Activated naive CD8-positive, alpha-beta T cell (primary cell): ENCODE measurements around the gene NT5DC4.

Source experiments
- H3K27ac Mint-ChIP-seq: one replicate; pipeline ENCODE4 v1.8.0; 2021; ENCODE audit warnings: mixed read lengths
- H3K27me3 Mint-ChIP-seq: one replicate; pipeline ENCODE4 v1.8.0; 2021; ENCODE audit warnings: mixed read lengths
- H3K36me3 Mint-ChIP-seq: one replicate; pipeline ENCODE4 v1.8.0; 2021; ENCODE audit warnings: mixed read lengths
- H3K4me1 Mint-ChIP-seq: one replicate; pipeline ENCODE4 v1.8.0; 2021; ENCODE audit warnings: low read depth, mixed read lengths
- H3K4me3 Mint-ChIP-seq: one replicate; pipeline ENCODE4 v1.8.0; 2021; ENCODE audit warnings: mild to moderate bottlenecking, mixed read lengths
- H3K9me3 Mint-ChIP-seq: one replicate; pipeline ENCODE4 v1.8.0; 2021; ENCODE audit warnings: low read depth, mixed read lengths

The NT5DC4 gene

DNA sequence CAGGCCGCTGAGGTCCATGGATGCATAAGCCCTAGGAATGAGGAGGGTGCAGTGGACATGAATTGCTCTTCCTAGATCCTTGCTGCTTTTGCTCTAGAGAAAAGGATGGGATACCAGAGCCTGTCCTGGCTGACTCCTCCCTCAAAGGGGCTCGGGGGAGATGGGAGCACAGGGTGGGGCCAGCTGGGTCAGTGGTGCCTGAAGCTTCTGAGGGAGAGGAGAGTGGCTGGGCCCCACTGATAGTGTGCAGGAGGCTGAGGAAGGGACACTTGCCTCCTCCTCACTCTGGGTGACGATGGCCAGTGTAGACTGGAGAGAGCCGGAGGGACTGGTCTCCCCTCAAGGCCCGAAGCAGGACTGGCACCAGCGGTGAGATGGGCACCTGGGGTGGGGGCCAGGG, at the start of gene NT5DC4:
TSS of gene NT5DC4 (plus strand) at position 236 of the 400 bp plus-strand sequence. CDS start at position 296, 60 bp downstream.
- no peaks in the 10 kb centered on the region for H3K9me3 Mint-ChIP-seq
- no peak within 1 kb of the TSS for H3K4me3 Mint-ChIP-seq
- H3K4me1 Mint-ChIP-seq: no peaks in the 10 kb centered on the region
- H3K36me3 Mint-ChIP-seq: peaks cover 2% of the 10 kb centered on the region
- H3K27ac Mint-ChIP-seq: no peak within 1 kb of the TSS
- peaks cover 2% of the 10 kb centered on the region for H3K27me3 Mint-ChIP-seq

DNA sequence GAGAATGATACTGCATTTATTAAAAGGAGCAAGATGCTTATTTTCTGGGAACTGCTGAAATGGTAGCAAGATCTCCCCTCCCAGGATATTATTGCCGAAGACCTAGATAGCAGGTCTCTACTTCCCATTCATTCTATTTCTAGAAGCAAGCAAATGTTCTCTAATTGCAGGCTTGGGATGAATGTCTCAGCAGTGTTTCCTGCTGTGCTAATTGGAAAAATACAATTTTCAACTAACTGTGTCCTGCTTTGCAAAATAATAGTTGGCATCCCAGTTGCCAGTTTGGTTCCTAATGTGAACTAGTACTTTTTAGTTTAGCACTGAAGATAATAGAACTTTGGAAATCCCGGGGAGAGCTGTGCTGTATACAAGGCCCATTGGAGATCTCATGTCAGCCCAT, 49.0 kb upstream of the NT5DC4 start:
- H3K27me3 Mint-ChIP-seq: peaks cover 4% of the 10 kb centered on the region

DNA sequence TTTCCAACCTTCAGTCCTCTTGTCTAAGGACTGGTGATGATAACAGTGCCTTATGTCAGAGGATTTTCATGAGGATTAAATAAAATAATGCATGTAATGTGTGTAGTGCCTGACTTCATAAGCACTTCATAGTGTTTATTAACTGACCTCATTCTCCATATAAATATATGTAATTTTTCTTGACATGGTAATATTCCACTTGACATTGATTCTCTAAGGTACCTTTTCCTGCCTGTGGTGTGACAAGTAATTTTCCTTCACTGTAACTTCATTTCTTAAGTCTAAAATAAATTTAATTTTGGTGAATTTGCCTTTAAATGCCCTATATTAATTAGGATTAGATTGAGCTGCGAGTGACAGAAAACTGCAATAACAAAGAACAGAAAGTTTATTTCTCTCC, 47.8 kb upstream of the NT5DC4 start:
- Mint-ChIP-seq H3K4me3 (no peak overlapping the region), H3K27ac (no peak overlapping the region), H3K9me3 (no peaks in the 10 kb centered on the region), H3K4me1 (no peaks in the 10 kb centered on the region), H3K27me3 (peaks cover 4% of the 10 kb centered on the region), H3K36me3 (no peaks in the 10 kb centered on the region)

More for the DNA sequence above, 49.0 kb upstream of the NT5DC4 start:
- Mint-ChIP-seq H3K4me1 (no peaks in the 10 kb centered on the region), H3K4me3 (no peak overlapping the region), H3K9me3 (no peaks in the 10 kb centered on the region), H3K27ac (no peak overlapping the region), H3K36me3 (peaks cover 2% of the 10 kb centered on the region)

DNA sequence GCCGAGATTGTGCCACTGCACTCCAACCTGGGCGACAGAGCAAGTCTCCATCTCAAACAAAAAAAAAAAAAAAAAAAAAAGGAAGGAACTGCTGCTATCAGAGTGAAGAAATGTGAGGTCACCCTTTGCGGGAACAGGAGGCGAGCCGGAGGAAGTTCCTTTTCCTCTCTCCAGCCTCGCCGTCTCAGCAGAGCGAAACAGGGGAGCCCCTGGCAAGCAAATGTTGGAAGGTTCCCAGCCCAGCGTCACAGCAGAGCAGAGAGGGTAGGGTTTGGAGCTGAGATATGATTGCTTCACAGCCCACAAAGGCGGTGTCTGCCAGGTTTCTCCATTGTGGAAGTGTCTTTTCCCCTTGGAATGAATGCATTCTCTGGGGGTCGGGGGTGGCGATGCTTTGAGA, 46.6 kb upstream of the NT5DC4 start:
- Mint-ChIP-seq H3K9me3 (no peaks in the 10 kb centered on the region), H3K4me1 (no peaks in the 10 kb centered on the region), H3K36me3 (no peaks in the 10 kb centered on the region), H3K27ac (no peak overlapping the region), H3K27me3 (peaks cover 4% of the 10 kb centered on the region), H3K4me3 (no peak overlapping the region)

DNA sequence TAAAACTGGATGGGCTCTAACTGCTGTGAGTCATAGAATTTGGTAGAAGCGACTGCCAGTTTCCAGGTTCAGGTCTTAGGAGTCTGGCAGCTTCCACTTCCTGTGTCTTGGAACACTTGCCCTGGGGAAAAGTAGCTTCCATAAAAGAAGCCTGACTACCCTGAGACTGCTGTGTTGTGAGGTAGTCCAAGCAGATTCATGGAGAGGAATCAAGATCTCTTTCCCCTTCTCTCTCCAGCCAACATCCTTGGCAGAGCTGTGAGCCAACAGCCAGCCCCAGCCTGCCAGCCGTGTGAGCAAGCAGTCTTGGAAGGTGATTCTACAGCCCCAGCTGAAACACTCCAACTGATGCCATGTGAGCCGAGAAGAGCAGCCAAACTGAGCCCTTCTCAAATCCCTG, 41.3 kb upstream of the NT5DC4 start:
- Mint-ChIP-seq H3K27me3 (peaks cover 3% of the 10 kb centered on the region), H3K36me3 (no peaks in the 10 kb centered on the region), H3K4me3 (no peak overlapping the region), H3K4me1 (no peaks in the 10 kb centered on the region), H3K9me3 (no peaks in the 10 kb centered on the region), H3K27ac (no peak overlapping the region)

DNA sequence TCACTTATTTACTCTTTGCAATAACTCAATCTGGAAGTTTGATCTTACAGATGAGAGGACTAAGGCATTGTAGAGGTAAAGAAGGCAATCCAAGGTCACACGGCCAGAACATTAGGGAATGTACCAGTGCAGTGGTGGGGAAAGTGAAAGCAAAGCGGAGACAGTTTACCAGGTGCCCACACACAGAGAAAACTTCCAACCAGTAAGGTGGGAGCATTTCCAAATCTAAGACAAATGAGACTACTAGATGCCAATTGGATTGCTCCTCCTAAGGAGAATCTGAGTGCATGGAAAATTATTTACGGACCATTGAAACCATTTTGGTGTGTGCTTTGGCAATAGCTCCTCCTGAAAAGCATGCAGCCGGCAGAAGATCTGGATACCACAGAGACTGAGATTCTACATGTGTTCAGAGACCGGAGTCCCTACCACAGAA, 40.1 kb upstream of the NT5DC4 start:
- H3K27me3 Mint-ChIP-seq: no peaks in the 10 kb centered on the region
- no peaks in the 10 kb centered on the region for H3K4me1 Mint-ChIP-seq

DNA sequence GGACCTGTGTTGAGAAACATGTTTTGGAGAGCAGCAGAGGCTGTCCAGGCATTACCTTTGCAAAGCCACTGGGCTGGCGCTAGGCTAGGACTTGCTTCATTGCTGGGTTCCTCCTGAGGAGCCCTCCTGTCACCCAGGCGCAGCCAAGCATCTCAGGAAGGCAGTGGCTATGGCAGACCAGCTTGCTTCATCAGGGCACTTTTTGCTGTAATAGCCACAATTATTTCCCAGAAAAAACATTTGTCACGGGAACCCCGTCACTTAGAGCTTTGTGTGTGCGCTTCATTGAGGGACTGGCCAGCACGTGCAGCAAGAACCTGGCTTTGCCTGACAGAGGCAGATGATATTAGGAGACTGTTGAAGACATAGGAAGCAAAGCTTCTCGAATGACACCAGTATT, 38.7 kb upstream of the NT5DC4 start:
- H3K27me3 Mint-ChIP-seq: no peaks in the 10 kb centered on the region
- H3K27ac Mint-ChIP-seq: no peak overlapping the region
- H3K9me3 Mint-ChIP-seq: no peaks in the 10 kb centered on the region
- no peaks in the 10 kb centered on the region for H3K4me1 Mint-ChIP-seq
- no peaks in the 10 kb centered on the region for H3K36me3 Mint-ChIP-seq
- no peak overlapping the region for H3K4me3 Mint-ChIP-seq

More for the DNA sequence above, 40.1 kb upstream of the NT5DC4 start:
- Mint-ChIP-seq H3K27ac (no peak overlapping the region), H3K9me3 (no peaks in the 10 kb centered on the region), H3K4me3 (no peak overlapping the region), H3K36me3 (no peaks in the 10 kb centered on the region)

DNA sequence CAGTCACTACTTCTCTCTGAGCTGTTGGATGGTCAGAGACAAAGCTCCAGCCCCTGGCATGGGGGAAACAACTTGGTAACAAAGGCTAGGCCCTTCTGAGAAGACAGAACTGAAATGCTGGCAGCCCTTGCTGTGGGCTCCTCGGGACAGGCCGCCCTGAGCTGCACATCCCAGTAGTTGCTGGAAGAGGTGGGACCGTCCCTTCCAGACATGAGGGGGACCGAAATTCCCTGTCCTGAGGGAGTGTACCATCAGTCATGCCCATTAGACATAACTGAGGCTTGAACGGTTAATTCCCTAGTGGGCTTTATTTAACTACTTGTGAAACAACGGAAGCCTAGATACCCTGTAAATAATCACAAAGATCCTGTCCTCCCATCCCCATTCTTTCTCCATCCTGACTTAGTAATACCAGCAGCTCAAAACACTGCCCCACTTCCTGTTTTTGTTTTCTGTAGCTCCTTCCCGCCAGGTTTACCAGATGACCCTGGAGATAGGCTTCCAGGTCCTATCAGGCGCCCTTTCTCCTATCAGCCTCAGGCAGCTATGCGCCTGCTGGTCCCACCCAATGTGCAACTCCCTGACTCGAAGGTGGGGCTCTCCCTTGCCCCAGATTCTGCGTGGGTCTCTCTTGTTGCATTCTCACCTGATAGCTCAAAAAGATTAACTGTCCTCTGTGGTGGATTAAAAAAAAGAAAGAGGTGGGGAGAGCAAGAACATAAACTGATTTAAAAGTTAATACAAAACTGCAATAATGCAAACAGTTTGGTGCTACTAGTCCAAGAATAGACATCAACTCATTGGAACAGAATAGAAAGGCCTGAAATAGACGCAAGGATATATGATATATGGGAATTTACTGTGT, 37.0 kb upstream of the NT5DC4 start:
- H3K4me1 Mint-ChIP-seq: no peaks in the 10 kb centered on the region
- no peaks in the 10 kb centered on the region for H3K36me3 Mint-ChIP-seq
- H3K4me3 Mint-ChIP-seq: no peak overlapping the region
- no peaks in the 10 kb centered on the region for H3K27me3 Mint-ChIP-seq
- no peak overlapping the region for H3K27ac Mint-ChIP-seq
- no peaks in the 10 kb centered on the region for H3K9me3 Mint-ChIP-seq

DNA sequence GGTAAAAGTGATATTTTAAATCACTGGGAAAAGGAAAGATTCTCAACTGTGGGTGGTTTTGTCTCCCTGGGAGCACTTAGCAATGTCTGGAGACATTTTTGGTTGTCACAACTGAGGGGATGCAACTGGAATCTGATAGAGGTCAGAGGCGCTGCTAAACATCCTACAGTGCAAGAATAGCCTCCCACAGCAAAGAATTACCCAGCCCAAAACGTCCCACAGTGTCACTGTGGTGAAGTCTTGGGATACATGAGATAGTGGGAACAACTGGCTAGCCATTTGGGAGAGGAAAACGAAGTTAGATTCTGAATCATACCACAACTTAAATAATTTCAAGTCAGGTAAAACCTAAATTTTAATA, 36.4 kb upstream of the NT5DC4 start:
- Mint-ChIP-seq H3K4me3 (no peak overlapping the region), H3K27me3 (no peaks in the 10 kb centered on the region), H3K9me3 (no peaks in the 10 kb centered on the region), H3K4me1 (no peaks in the 10 kb centered on the region), H3K36me3 (no peaks in the 10 kb centered on the region), H3K27ac (no peak overlapping the region)

DNA sequence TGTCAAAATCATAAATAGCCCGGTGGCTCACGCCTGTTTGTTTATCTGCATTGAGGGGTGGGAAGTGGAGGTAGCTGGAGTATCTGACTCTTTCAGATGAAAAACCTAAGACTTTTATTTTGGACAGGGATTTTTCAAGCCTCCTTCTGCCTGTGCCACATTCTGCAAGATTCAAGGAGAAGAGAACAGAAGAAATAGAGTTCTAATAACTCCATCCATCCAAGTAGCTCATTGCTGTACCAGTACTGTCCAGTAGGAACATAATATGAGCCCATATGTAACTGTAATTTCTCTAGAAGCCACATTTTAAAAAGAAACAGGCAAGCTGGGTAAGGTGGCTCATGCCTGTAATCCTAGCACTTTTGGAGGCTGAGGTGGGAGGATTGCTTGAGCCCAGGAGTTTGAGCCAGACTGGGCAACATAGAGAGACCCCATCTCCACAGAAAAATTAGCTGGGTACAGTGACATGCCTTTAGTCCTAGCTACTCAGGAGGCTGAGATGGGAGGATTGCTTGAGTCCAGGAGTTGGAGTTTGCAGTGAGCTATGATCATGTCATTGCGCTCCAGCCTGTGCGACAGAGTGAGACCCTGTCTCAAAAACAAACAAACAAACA, 35.4 kb upstream of the NT5DC4 start:
- Mint-ChIP-seq H3K4me3 (no peak overlapping the region), H3K27ac (no peak overlapping the region), H3K9me3 (no peaks in the 10 kb centered on the region), H3K4me1 (no peaks in the 10 kb centered on the region), H3K27me3 (no peaks in the 10 kb centered on the region), H3K36me3 (no peaks in the 10 kb centered on the region)

DNA sequence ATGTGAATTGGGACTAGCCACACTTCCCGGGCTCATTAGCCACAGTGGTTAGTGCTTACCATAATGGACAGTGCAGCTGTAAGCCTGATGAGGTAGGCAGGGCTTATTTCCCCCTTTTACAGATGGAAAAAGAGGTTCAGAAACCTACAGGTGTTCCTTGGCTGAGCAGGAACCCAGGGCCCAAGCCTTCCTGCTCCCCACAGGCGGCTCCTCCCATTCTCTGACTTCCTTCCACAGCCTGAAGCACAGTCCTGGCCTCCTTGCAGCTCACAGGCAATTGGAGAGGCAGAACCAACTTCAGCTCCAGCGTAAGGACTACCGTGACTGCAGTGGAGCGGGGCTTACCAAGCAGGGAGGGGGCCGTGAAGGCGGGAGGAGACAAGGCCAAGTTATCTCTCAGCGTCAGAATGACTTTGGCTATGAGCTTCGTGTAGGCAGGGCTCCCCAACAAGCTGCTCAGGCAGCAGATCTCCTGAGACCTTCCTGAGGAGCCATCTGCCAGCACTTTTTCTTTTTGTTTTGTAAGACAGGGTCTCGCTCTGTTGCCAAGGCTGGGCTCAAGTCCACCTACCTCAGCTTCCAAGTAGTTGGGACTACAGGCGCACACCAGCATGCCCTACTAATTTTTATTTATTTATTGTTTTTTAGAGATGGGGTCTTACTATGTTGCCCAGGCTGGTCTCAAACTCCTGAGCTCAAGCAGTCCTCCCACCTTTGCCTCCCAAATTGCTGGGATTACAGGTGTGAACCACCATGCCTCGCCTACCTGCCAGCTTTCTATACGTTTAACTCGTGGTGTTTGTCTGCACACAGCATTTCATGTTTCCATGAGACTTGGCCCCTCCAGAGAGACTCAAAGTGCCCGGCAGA, 34.2 kb upstream of the NT5DC4 start:
- no peaks in the 10 kb centered on the region for H3K27me3 Mint-ChIP-seq
- H3K36me3 Mint-ChIP-seq: no peaks in the 10 kb centered on the region
- H3K9me3 Mint-ChIP-seq: no peaks in the 10 kb centered on the region
- H3K4me3 Mint-ChIP-seq: no peak overlapping the region
- no peak overlapping the region for H3K27ac Mint-ChIP-seq
- H3K4me1 Mint-ChIP-seq: peaks cover 10% of the 10 kb centered on the region

DNA sequence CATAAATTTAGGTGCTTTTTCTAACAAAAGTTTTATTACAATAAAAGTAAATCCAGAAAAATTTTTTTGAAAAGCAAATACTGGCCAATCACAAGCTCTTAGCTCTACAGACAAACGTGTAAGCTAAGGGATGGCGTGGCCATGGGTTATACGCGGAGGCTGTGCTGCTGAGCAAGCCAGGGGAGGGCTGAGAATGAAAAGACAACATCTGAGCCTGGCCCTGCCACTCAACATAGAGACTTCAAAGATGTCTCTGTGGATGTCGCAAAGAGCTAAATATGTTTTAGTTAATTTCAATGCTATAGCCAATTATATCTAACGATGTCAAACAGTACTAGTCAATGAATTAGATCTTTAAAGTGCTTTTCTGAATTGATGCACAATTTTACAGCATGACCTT, 33.3 kb upstream of the NT5DC4 start:
- H3K36me3 Mint-ChIP-seq: no peaks in the 10 kb centered on the region
- H3K27ac Mint-ChIP-seq: no peak overlapping the region
- no peaks in the 10 kb centered on the region for H3K9me3 Mint-ChIP-seq
- H3K27me3 Mint-ChIP-seq: no peaks in the 10 kb centered on the region
- H3K4me3 Mint-ChIP-seq: no peak overlapping the region
- H3K4me1 Mint-ChIP-seq: peaks cover 17% of the 10 kb centered on the region

DNA sequence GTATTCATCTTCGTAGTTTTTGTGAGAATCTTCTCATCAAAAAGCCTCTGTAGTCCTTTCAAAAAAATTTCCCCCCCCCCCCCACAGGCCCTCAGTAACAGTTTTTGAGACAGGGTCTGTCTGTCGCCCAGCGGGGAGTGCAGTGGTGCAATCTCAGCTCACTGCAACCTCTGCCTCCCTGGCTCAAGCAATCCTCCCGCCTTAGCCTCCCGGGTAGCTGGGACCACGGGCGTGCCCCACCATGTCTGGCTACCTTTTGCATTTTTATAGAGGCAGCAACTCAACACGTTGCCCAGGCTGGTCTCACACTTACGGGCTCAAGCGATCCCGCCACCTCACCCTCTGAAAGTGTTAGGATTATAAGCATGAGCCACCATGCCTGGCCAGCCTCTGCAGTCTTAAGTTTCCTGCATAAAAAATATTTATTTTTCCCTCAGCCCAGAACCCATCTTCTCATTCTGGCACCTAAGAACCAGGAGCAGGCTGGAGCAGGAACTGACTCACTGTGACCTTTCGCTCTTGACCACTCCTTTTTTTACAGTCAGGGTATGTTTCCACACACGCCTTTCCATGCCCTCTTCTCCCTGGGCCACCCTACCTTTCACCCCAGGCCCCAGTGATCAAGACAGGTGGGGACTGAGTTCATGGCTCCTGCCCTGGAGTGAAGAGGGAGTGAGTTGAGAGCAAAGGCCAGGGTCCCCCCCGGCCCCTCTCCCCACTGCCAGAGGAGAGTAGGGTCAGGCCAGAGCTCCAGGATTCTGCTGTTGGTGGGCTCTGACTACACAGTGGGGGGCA, 32.5 kb upstream of the NT5DC4 start:
- Mint-ChIP-seq H3K36me3 (no peaks in the 10 kb centered on the region), H3K27ac (no peak overlapping the region), H3K9me3 (no peaks in the 10 kb centered on the region), H3K4me1 (peaks cover 25% of the 10 kb centered on the region), H3K4me3 (no peak overlapping the region), H3K27me3 (no peaks in the 10 kb centered on the region)

DNA sequence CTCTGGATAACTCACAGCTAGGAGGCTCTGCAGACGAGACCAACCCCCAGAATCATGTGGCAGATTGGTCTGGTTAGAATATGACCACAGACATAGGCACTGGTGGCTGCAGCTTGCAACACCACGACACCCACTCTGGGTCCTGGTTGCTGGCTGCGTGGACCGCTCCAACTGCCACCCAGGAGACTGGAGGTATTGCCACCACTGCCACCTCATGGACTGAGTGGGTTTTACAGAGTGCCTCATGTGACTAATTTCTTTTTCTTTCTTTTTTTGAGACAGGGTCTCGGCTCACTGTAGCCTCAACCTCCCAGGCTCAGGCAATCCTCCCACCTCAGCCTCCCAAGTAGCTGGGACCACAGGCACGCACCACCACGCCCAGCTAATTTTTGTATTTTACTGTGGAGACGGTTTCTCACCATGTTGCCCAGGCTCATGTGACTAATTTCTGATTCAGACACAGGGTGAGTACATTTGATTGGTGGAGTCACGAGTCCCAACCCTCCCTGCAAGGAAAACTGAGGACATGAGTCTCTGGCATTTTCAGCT, 29.9 kb upstream of the NT5DC4 start:
- no peaks in the 10 kb centered on the region for H3K9me3 Mint-ChIP-seq
- H3K36me3 Mint-ChIP-seq: no peaks in the 10 kb centered on the region
- H3K4me1 Mint-ChIP-seq: peaks cover 25% of the 10 kb centered on the region
- H3K27ac Mint-ChIP-seq: no peak overlapping the region
- H3K4me3 Mint-ChIP-seq: no peak overlapping the region
- H3K27me3 Mint-ChIP-seq: no peaks in the 10 kb centered on the region
